HK-2 (cell line): ENCODE results near the gene MTFR1L.

Source experiments
- DNase-seq: peaks from one replicate; pipeline ENCODE4 v3.0.0-alpha.2; 2018; ENCODE audit not compliant: unreplicated experiment

Gene MTFR1L

DNA sequence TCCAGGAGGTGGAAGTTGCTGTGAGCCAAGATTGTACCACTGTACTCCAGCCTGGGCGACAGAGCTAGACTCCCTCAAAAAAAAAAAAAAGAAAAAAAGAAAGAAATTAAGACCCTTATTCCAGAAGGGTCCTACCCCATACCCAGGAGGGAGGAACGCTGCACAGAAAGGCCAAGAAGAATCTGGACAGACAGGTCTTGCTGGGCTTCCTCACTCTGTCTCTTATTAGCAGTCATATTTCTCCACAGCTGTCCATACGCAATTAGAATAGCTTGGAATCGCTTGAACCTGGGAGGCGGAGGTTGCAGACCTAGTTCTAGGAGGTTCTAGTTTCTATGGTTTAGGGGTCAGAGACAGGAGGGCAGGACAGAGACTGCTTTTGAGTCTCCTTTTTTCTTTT lies 58.9 kb downstream of the MTFR1L start:
- no peak for DNase-seq

DNA sequence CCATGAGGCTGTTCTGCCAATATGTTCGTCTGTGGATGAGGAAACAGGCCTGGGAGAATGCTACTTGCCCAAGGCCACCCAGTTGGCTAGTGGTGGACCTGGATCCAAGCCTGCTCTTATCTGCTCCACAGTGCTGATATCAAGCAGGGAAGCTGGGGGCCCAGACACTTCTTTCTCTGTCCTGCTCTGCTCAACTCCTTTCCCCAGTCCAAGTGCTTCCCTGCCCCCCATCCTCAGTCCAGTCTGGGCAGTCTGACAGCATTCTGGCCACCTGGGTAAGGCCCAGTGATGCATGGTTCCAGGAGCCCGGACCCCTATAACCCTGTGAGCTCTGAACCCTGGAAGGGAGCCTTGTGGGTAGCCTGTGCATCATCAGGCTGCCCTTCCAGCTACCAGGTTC lies 59.9 kb downstream of the MTFR1L start:
- no peak for DNase-seq

GRCh38 chr1:25880518-25880917 lies 60.8 kb downstream of the MTFR1L start:
- DNase-seq = no peak

DNA sequence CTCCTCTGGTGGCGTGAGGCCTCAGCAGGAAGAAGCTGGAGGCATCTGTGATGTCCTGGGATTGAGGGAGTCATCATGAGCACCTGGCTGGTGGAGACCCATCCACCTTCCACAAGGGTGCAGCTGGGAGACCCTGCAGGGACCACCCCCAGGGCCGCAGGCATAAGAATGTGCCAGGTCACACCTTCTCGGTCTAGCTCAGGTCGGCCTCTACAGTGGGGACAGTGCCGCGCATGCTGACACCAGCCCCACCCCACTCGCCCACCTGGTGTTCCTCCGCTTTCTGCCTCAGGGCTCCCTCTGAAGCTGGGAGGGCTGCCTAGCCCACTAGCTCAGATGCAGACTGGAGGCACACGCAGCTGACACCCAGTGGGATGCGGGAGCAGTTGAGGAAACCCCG lies 61.5 kb downstream of the MTFR1L start:
- no peak for DNase-seq
